Keratinocyte (primary cell): Measurements from ENCODE around the gene TOMM5. TPM values are rescaled to one million over a fixed set of nuclear protein-coding genes. Genes with fewer than 3 reads are reported as not detected.
A peak's percentile ranks its signal among the peaks of the same experiment; 100 is the strongest.

ENCODE experiments used
- DNase-seq: peaks from one replicate; pipeline ENCODE4 v3.0.0-alpha.2; 2011; ENCODE audit warnings: low read depth, missing footprints, low spot score
- FAIRE-seq: peaks from 2 replicates; lab custom pipeline; 2011; peaks lifted over from hg19 to GRCh38; lab: Jason Lieb, UNC
- H2AFZ ChIP-seq: 2 replicates; pipeline ENCODE4 v1.6.0; 2012; ENCODE audit warnings: low read length, control low read depth, inconsistent platforms; ENCODE audit not compliant: control insufficient read depth
- H3K27ac ChIP-seq: 2 replicates; pipeline ENCODE4 v1.5.1; 2011; ENCODE audit warnings: low read length; ENCODE audit not compliant: control insufficient read depth, insufficient read depth
- H3K27me3 ChIP-seq: 3 replicates; pipeline ENCODE4 v1.6.0; 2011; ENCODE audit warnings: low read length; ENCODE audit not compliant: control insufficient read depth, insufficient read depth; ENCODE audit errors: extremely low read depth
- H3K36me3 ChIP-seq, 2 experiments: 2 replicates in 1 of 2; 3 replicates in 1 of 2; pipeline ENCODE4 v1.5.1; 2011; ENCODE audit warnings: low read length in 2 of 2, mild to moderate bottlenecking in 1 of 2; ENCODE audit not compliant: control insufficient read depth in 2 of 2, insufficient read depth in 2 of 2; ENCODE audit errors: extremely low read depth in 1 of 2
- H3K4me1 ChIP-seq: 3 replicates; pipeline ENCODE4 v1.5.1; 2011; ENCODE audit warnings: low read length; ENCODE audit not compliant: control insufficient read depth, insufficient read depth; ENCODE audit errors: extremely low read depth
- H3K4me2 ChIP-seq: 3 replicates; pipeline ENCODE4 v1.6.0; 2011; ENCODE audit warnings: low read depth, low read length; ENCODE audit not compliant: control insufficient read depth, insufficient read depth; ENCODE audit errors: extremely low read depth
- H3K4me3 ChIP-seq, 3 experiments: fragments of 200-600 bp in 1 of 3; sonication (generic) in 1 of 3; 2 replicates in 2 of 3; 3 replicates in 1 of 3; pipeline ENCODE4 v1.5.1; 2011 to 2016; ENCODE audit warnings: low read length in 3 of 3, mild to moderate bottlenecking in 3 of 3, control low read depth in 2 of 3, inconsistent platforms in 1 of 3, low read depth in 1 of 3, mixed read lengths in 1 of 3, mixed run types in 1 of 3, moderate library complexity in 1 of 3; ENCODE audit not compliant: control insufficient read depth in 2 of 3, insufficient read depth in 2 of 3; ENCODE audit errors: extremely low read depth in 1 of 3
- H3K79me2 ChIP-seq: 2 replicates; pipeline ENCODE4 v1.6.0; 2012; ENCODE audit warnings: low read length; ENCODE audit not compliant: control insufficient read depth, insufficient read depth
- H3K9ac ChIP-seq: 3 replicates; pipeline ENCODE4 v1.6.0; 2011; ENCODE audit warnings: low read length; ENCODE audit not compliant: control insufficient read depth, insufficient read depth; ENCODE audit errors: extremely low read depth
- H3K9me1 ChIP-seq: 3 replicates; pipeline ENCODE4 v1.6.0; 2011; ENCODE audit warnings: low read length; ENCODE audit not compliant: control insufficient read depth, insufficient read depth; ENCODE audit errors: extremely low read depth
- H3K9me3 ChIP-seq: 2 replicates; pipeline ENCODE4 v1.5.1; 2012; ENCODE audit warnings: low read depth, low read length; ENCODE audit not compliant: control insufficient read depth
- H4K20me1 ChIP-seq: 3 replicates; pipeline ENCODE4 v1.6.0; 2011; ENCODE audit warnings: low read length; ENCODE audit not compliant: control insufficient read depth, insufficient read depth; ENCODE audit errors: extremely low read depth
- EZH2 ChIP-seq: IDR thresholded peaks from one replicate; pipeline ENCODE4 v1.6.1; 2012; ENCODE audit warnings: inconsistent platforms, mild to moderate bottlenecking, low read length, moderate library complexity
- dilution Hi-C: fragments of 300-500 bp; cut with MboI; formaldehyde crosslinking; loops from one replicate; pipeline ENCODE4 v1.7.0; 2020; ENCODE audit warnings: low sequenced_read_pairs; ENCODE audit not compliant: extremely low pct_ligation_motif_present
- polyA plus RNA-seq, 5 experiments: library from polyadenylated mRNA; depleted of rRNA in 3 of 5; stranded (reverse) in 3 of 5; stranded (forward) in 1 of 5; unstranded in 1 of 5; fragments of >200 nt; gene quantifications; 1 replicate in 1 of 5; 2 replicates in 3 of 5; 3 replicates in 1 of 5; pipeline versions ENCODE4 v1.2.1 to v1.2.3, GENCODE V29; 2011 to 2012; ENCODE audit warnings: missing spikeins in 2 of 5, low read depth in 1 of 5, low replicate concordance in 1 of 5
- TF ChIP-seq, protein P1 (sequence below), 3 experiments: IDR thresholded peaks in 1 of 3; conservative IDR thresholded peaks in 1 of 3; optimal IDR thresholded peaks in 1 of 3; 2 replicates in 2 of 3; 3 replicates in 1 of 3; pipeline versions ENCODE3 to v1.5.1; 2011; ENCODE audit warnings: low read length in 3 of 3, mild to moderate bottlenecking in 3 of 3, moderate library complexity in 2 of 3, control low read depth in 1 of 3, inconsistent platforms in 1 of 3; ENCODE audit not compliant: insufficient read depth in 2 of 3; ENCODE audit errors: extremely low read depth in 1 of 3

The TOMM5 gene
- polyA plus RNA-seq, 1 donor (not counting 4 experiments of a cell fraction or from before 2014, with no cell fraction given) = 232 TPM

DNA sequence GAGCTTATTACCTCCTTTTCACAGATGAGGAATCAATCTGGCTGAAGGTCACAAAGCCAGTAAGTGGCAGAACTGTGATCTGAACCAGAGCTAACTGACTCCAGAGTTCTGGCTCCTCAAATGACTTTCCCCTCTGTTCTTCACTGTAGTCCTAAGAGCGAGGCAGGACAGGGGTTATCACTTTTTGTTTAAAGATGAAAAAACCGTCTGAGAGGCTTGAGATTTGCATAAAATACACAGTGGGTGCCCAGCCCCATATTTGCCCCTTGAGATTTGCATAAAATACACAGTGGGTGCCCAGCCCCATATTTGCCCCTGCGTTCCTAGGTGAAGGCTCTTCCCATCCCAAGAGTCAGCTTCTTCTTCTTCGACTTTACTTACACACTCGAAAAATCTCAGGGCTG, 16.9 kb downstream of the TOMM5 start:
- Histone ChIP-seq H3K36me3 (peaks cover 0 to 3% of the 10 kb centered on the region in 2 experiments), H3K4me3 (peak overlapping the region; percentile 79 to 81 (median 80)), H3K4me1 (peaks cover 11% of the 10 kb centered on the region), H3K9me1 (no peaks in the 10 kb centered on the region), H3K79me2 (no peaks in the 10 kb centered on the region), H2AFZ (peak overlapping the region; percentile 79), H3K27me3 (no peaks in the 10 kb centered on the region), H3K4me2 (peak overlapping the region; percentile 96), H3K9ac (peak overlapping the region; percentile 75), H3K9me3 (no peaks in the 10 kb centered on the region), H3K27ac (no peak overlapping the region), H4K20me1 (no peaks in the 10 kb centered on the region)
- TF ChIP-seq EZH2 = no peak
- TF ChIP-seq, protein P1, sequence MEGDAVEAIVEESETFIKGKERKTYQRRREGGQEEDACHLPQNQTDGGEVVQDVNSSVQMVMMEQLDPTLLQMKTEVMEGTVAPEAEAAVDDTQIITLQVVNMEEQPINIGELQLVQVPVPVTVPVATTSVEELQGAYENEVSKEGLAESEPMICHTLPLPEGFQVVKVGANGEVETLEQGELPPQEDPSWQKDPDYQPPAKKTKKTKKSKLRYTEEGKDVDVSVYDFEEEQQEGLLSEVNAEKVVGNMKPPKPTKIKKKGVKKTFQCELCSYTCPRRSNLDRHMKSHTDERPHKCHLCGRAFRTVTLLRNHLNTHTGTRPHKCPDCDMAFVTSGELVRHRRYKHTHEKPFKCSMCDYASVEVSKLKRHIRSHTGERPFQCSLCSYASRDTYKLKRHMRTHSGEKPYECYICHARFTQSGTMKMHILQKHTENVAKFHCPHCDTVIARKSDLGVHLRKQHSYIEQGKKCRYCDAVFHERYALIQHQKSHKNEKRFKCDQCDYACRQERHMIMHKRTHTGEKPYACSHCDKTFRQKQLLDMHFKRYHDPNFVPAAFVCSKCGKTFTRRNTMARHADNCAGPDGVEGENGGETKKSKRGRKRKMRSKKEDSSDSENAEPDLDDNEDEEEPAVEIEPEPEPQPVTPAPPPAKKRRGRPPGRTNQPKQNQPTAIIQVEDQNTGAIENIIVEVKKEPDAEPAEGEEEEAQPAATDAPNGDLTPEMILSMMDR (optimal IDR thresholded peaks at IDR 0.05 in 1 of 3, IDR thresholded peaks at IDR 0.05 in 1 of 3, conservative IDR thresholded peaks at IDR 0.05 in 1 of 3; ENCODE audit: extremely low read depth in 1 of 3, insufficient read depth in 2 of 3, low read length in 3 of 3) = no peak
- FAIRE-seq = no peak
- dilution Hi-C loops = loop anchor here (25.0 kb wide), 1 partner anchor 88 kb away; the partner anchor contains the start of gene POLR1E
- DNase-seq = no peak

DNA sequence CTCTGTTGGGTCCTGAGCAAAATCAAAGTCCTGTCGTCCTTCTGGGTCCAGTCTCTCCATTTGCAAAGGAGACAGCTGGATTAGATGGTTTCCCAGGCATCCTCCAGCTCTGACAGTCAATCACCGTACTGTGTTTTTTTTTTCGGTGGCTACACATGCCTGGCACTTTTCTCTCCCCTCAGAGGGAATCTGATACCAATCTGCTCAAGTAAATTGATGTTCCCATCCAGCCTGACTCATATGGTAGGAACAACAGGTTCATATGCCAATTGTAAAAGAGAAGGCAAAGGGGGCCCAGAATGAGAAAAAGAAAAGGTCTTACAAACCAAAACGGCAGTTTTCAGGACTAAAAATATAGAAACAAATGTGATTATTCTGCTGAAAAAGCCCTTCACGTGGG, 17.4 kb downstream of the TOMM5 start:
- no peak overlapping the region for H3K9ac ChIP-seq
- H2AFZ ChIP-seq = no peak overlapping the region
- H3K36me3 ChIP-seq = peaks cover 0 to under 1% of the 10 kb centered on the region in 2 experiments
- peaks cover 11% of the 10 kb centered on the region for H3K4me1 ChIP-seq
- H3K27ac ChIP-seq = no peak overlapping the region
- no peaks in the 10 kb centered on the region for H3K27me3 ChIP-seq
- no peaks in the 10 kb centered on the region for H3K79me2 ChIP-seq
- H3K4me3 ChIP-seq = peak overlapping the region in 1 of 3 experiments; percentile 81
- DNase-seq (no peak), FAIRE-seq (no peak)
- H4K20me1 ChIP-seq = no peaks in the 10 kb centered on the region
- TF ChIP-seq EZH2 = no peak
- TF ChIP-seq, protein P1 (optimal IDR thresholded peaks at IDR 0.05 in 1 of 3, IDR thresholded peaks at IDR 0.05 in 1 of 3, conservative IDR thresholded peaks at IDR 0.05 in 1 of 3; ENCODE audit: extremely low read depth in 1 of 3, insufficient read depth in 2 of 3, low read length in 3 of 3) = no peak
- no peaks in the 10 kb centered on the region for H3K9me1 ChIP-seq
- no peaks in the 10 kb centered on the region for H3K9me3 ChIP-seq
- H3K4me2 ChIP-seq = peak overlapping the region; percentile 96
- dilution Hi-C loops = loop anchor here (25.0 kb wide), 1 partner anchor 88 kb away; the partner anchor contains the start of gene POLR1E
